ENCODE measurements around the gene ACP3.

- no peak for TF ChIP-seq CTCF (IDR thresholded peaks at IDR 0.05; ENCODE audit: poor library complexity)
- TF ChIP-seq EZH2phosphoT487 (IDR thresholded peaks at IDR 0.05; ENCODE audit: low read depth, severe bottlenecking, unreplicated experiment) = no peak
These were observed 44.2 kb upstream of the ACP3 start for GRCh38 chr3:132273036-132273435.

Measured in hepatocyte (in vitro differentiated cells).